Renal cortical epithelial cell (primary cell): Measurements from ENCODE around the gene DZIP1L. TPM values are rescaled to one million over a fixed set of nuclear protein-coding genes. Genes with fewer than 3 reads are reported as not detected.

ENCODE experiments used
- DNase-seq: peaks from one replicate; pipeline ENCODE4 v3.0.0-alpha.2; 2011; ENCODE audit warnings: low read depth
- total RNA-seq: library from RNA; depleted of rRNA; stranded (reverse); fragments of >200 nt; gene quantifications from 2 replicates; pipeline ENCODE4 v1.2.3, GENCODE V29; 2014

Gene DZIP1L
- total RNA-seq, 1 donor from 2014 or later, result 21.5 TPM

DNA sequence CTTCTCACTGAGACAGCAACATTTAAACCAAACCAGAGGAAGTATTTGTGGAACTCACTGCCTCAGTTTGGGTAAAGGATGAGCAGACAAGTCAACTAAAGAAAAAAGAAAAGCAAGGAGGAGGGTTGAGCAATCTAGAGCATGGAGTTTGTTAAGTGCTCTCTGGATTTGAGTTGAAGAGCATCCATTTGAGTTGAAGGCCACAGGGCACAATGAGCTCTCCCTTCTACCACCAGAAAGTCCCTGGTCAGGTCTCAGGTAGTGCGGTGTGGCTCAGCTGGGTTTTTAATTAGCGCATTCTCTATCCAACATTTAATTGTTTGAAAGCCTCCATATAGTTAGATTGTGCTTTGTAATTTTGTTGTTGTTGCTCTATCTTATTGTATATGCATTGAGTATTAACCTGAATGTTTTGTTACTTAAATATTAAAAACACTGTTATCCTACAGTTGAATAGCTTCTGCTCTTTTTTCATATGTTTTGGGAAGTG, 82.2 kb downstream of the DZIP1L start:
- DNase-seq, result no peak

DNA sequence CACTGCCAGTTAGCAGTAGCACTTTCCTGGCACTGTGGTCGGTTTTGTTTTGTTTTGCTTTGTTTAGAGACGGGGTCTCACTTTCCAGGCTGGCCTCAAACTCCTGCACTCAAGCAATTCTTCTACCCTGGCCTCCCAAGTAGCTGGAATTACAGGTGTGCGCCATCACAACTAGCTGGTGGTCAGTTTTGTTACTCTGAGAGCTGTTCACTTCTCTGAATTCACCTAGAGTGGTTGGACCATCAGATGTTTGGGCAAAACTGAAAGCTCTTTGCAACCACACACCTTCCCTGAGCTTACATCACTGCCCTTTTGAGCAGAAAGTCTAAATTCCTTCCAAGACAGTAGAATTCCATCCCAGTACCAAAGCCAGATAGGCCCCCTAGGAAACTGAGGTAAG, 82.8 kb downstream of the DZIP1L start:
- no peak for DNase-seq

DNA sequence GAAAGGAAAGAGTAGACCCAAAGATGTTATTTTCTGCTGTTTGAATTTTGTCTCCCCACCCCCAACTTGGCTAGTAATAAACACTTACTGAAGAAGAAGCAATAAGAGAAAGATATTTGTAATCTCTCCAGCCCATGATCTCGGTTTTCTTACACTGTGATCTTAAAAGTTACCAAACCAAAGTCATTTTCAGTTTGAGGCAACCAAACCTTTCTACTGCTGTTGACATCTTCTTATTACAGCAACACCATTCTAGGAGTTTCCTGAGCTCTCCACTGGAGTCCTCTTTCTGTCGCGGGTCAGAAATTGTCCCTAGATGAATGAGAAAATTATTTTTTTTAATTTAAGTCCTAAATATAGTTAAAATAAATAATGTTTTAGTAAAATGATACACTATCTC, 83.9 kb downstream of the DZIP1L start:
- DNase-seq, result no peak

DNA sequence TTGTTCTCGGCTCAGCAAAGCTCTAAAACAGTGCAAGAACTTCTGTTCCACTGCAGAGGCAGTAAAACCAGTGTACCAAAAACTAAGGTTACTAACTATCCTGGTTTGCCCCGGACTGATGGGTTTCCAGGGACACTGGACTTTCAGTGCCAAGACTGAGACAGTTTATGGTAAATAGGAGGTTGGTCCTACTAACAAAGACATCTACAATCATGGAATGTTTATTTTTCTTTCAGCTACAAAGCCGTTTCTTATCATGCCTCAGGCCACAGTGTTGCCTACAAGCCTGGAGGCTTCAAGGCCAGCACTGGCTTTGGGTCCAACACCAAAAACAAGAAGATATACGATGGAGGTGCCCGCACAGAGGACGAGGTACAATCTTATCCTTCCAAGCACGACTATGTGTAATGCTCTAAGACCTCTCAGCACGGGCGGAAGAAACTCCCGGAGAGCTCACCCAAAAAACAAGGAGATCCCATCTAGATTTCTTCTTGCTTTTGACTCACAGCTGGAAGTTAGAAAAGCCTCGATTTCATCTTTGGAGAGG, 84.6 kb downstream of the DZIP1L start:
- no peak for DNase-seq

DNA sequence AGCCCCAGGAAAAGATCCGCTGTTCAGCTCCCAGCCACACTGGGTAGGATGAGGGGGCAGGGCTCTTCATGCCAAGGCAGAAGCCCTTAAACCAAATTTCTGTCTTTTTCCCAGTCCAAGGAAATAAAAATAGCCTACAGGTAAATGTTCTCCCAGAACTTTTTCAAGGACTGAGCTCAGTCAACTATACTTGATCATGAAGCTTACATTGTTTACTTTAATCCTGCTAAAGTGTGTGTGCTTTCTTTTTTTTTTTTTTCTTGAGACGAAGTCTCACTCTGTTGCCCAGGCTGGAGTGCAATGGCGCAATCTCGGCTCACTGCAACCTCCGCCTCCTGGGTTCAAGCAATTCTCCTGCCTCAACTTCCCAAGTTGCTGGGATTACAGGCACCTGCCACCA, 87.6 kb downstream of the DZIP1L start:
- DNase-seq, result no peak

DNA sequence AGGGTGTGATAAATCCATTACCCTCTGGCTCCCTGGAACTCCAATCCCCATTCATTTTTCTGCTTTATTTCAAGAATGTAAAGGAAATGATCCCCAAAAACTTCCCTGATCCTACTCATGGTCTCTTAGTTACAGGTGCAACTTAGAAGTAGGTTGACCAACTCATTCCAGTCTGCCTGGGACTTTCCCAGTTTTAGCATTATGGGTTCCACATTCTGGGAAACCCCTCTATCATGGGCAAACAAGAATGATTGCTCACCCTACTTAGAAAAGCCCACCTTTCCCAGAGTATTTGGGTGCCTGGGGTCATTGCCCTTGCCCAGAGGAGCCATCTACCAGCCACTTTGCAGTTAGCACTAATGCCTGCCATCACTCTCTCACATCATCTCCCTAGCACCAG, 89.9 kb downstream of the DZIP1L start:
- DNase-seq, result no peak

DNA sequence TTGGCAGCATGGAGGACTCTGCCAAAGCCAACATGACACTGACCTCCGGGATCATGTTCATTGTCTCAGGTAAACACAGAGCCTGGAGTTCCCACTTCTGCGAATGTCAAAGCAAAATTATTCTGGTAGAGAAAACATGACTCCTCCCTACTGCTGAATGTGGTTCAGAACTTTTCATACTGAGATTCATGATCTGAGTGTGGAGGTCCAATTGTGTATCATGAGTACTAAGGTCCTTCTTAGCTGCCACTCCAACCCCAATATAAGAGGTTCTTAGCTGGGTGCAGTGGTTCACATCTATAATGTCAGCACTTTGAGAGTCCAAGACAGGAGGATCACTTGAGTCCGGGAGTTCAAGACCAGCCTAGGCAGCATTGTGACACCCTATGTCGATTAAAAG, 91.7 kb downstream of the DZIP1L start:
- no peak for DNase-seq

DNA sequence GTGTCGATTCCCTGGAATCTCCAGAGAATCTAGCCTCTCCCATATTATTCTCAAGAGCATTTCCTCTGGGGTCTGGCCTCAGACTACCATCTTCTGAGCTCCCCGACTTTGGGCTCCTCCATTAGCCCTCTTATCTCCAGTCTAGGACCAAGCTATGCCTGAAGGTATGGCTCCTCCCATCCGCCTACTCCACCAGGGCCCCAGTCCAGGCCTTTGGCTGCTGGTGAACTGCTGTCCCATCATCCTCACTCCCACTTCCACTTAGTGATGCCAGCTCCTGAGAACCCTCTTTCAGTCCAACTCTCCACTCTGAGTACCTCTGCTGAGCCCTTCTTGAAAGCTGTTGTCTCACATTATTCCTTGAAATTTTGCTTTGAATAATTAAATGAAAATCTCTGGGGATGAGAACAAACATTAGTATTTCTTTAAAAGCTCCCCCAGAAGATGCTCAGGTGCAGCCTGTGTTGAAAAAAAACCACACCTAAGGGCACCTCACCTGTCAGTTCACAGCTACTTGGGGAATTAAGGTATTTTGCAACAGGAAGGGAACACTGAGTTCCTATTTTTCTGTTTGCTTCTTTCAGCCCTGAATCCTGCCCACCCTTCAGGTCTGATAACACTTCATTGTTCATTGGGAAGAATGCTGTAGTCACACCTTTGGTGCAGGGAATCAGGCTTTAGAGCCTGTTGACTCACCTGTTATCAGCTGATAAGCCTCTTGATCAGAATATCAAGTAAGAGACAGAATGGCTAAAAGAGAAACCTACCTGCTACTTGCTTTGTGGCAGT, 95.9 kb downstream of the DZIP1L start:
- DNase-seq, result no peak

DNA sequence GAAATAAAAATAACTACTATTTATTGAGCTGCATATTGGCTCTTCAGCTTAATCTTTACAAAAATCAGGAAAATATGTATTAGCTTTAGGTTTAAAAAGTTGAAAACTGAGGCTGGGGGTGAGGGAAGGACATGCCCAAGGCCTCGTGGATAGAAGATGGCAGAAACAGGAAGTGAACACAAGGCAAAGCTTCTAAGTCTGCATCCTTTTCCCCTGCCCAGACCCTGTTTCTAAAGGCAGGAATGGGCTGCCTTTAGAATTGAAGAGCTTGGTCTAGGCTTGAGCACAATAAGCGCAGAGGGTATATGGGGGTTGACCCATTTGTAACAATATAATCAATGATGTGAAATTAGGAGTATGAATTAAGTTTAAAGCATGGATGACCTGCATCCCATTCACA, 99.3 kb downstream of the DZIP1L start:
- no peak for DNase-seq

DNA sequence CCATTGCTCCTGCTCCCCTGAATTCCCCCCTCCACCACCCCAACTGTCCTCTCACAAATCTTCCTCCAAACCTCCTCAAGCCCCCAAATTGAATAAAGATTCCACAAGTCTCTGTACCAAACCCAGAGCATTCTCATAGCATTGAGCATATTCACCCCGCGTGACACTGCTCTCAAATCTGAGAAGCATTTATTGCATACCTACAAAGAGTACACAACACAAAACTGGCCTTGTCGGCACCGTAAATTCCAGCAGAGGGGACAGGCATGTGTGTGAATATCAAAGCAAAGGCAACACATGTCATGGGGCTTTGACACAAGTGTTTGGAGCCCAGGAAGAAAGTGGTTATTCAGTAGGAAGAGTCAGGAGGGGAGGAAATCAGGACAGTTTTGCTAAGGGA, 102.9 kb downstream of the DZIP1L start:
- no peak for DNase-seq

Other genes starting within 250 kb of the DZIP1L start
- gene CLDN18, start 105.4 kb downstream of the DZIP1L start, total RNA-seq, result not detected in 2 replicates
- not detected in 2 replicates for gene A4GNT, start 16.8 kb upstream of the DZIP1L start, total RNA-seq
- 22.1 and 27.3 TPM in 2 replicates for gene DBR1, start 59.3 kb upstream of the DZIP1L start, total RNA-seq
- gene ARMC8, start 71.7 kb upstream of the DZIP1L start, total RNA-seq, result 57.0 and 86.4 TPM in 2 replicates
- 1.0 TPM in 1 of 2 replicates, not detected in the other for gene NME9, start 214.2 kb upstream of the DZIP1L start, total RNA-seq
- gene MRAS, start 233.0 kb upstream of the DZIP1L start, total RNA-seq, result 28.5 and 91.3 TPM in 2 replicates